HAP-1 (cell line): ENCODE measurements around the gene DDX5.

ENCODE experiments used
- DNase-seq, 2 experiments: peaks; one replicate each; pipeline ENCODE4 v3.0.0-alpha.2; 2016 to 2020; ENCODE audit warnings: low spot score in 2 of 2
- H3K27me3 ChIP-seq: fragments of 250-450 bp; sonication (Bioruptor Pico); 2 replicates; pipeline ENCODE4 v1.5.1; 2020; ENCODE audit warnings: low read depth, mild to moderate bottlenecking, moderate library complexity
- H3K36me3 ChIP-seq: fragments of 250-450 bp; sonication (Bioruptor Pico); replicated peaks from 2 replicates; pipeline ENCODE4 v1.5.1; 2020; ENCODE audit warnings: mild to moderate bottlenecking
- H3K4me1 ChIP-seq: fragments of 250-450 bp; sonication (Bioruptor Pico); 2 replicates; pipeline ENCODE4 v1.5.1; 2020; ENCODE audit warnings: mild to moderate bottlenecking
- H3K4me3 ChIP-seq: fragments of 250-450 bp; sonication (Bioruptor Pico); 2 replicates; pipeline ENCODE4 v1.5.1; 2020; ENCODE audit warnings: mild to moderate bottlenecking, moderate library complexity
- H3K9me3 ChIP-seq: fragments of 250-450 bp; sonication (Bioruptor Pico); 2 replicates; pipeline ENCODE4 v1.5.1; 2020; ENCODE audit warnings: mild to moderate bottlenecking, moderate library complexity
- in situ Hi-C: fragments of 300-500 bp; cut with MboI; formaldehyde crosslinking; loops from 3 replicates; pipeline ENCODE4 v1.14.3; 2020; ENCODE audit warnings: low sequenced_read_pairs, inconsistent platforms, mixed read lengths

The DDX5 gene

DNA sequence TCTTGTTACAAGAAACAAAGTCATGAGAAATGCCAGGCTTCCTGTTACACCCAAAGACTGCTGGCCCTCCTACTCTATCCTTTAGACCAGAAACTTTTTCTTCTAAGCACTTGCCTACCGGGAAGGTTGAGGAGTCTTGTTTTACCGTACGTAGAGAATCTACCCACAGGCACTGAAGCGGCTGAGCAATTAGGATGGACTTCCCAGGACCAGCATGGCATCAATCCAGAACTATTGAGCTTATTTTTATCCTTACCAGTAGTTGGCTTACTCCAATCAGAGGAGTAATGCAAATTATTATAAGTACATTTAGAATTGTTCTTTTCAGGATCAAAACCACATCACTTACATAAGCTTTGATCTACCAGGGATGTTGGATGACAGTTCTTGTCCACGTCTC lies 26.3 kb upstream of the DDX5 start:
- Histone ChIP-seq H3K36me3 (peaks cover 93% of the 10 kb centered on the region), H3K4me1 (no peaks in the 10 kb centered on the region), H3K27me3 (no peaks in the 10 kb centered on the region), H3K9me3 (no peaks in the 10 kb centered on the region), H3K4me3 (no peak overlapping the region)
- no peak for DNase-seq
- in situ Hi-C loops, result no loop called here

DNA sequence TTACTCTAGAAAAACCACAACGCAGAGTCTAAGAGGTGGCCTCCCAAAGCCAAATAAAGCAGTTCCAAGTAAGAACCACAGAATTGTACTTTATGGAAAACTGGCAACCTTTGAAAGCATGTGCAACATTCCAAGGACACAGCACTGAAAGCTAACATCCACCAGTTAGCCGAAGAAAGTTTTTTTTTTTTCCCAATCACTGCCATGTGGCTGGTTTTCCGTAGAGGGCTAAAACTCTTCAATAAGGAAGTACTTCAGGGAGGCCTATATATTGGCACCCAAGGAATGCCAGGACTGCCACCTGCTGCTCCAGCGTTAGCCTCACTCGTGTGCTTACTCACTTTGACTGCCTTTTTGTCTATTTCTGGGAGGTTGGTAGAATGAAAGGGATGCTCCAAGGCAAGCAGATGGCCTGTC lies 25.9 kb upstream of the DDX5 start:
- no peaks in the 10 kb centered on the region for H3K4me1 ChIP-seq
- H3K9me3 ChIP-seq, result no peaks in the 10 kb centered on the region
- H3K4me3 ChIP-seq, result no peak overlapping the region
- H3K36me3 ChIP-seq, result peaks cover 93% of the 10 kb centered on the region
- no peak for DNase-seq
- no peaks in the 10 kb centered on the region for H3K27me3 ChIP-seq
- in situ Hi-C loops, result no loop called here

DNA sequence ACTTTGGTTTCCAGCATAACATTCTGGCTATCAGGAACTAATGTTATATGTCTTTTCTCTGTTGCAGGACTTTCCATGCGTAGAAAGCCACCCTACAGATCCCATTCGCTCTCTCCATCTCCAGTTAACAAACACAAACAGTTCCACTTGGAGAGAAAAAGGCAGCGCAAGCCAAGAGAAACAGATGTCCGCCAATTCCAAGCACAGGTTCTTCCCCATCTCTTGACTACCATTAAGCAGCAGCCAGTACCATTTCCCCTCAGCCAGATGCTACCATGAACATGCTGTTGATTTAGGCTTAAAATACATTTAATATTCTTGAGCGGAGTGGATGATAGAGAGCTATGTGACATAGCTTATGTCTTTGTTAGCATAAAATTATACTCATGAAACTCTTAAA lies 23.1 kb upstream of the DDX5 start:
- Histone ChIP-seq H3K36me3 (peaks cover 93% of the 10 kb centered on the region), H3K9me3 (no peaks in the 10 kb centered on the region), H3K27me3 (no peaks in the 10 kb centered on the region), H3K4me3 (no peak overlapping the region), H3K4me1 (no peaks in the 10 kb centered on the region)
- in situ Hi-C loops, result no loop called here
- no peak for DNase-seq

DNA sequence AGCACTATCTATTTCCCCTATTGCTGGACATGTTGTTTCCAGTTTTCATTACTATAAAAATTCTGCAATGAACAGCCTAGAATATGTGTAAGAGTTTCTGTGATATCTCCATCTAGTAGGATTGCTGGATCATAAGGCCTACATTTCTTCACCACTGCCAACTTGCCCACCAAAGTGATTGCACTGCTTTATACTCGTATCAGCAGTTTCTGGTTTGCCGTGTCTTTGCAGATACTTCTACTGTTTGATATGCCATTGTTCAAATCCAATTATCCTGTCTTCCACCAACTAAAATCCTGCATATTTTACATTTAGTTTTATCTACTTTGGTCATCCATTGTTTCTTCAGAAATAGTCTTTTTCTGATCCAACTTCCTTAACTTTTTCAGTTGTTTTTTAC lies 21.8 kb upstream of the DDX5 start:
- peaks cover 90% of the 10 kb centered on the region for H3K36me3 ChIP-seq
- H3K9me3 ChIP-seq, result no peaks in the 10 kb centered on the region
- H3K4me3 ChIP-seq, result no peak overlapping the region
- H3K4me1 ChIP-seq, result no peaks in the 10 kb centered on the region
- in situ Hi-C loops, result no loop called here
- H3K27me3 ChIP-seq, result no peaks in the 10 kb centered on the region
- DNase-seq, result no peak

DNA sequence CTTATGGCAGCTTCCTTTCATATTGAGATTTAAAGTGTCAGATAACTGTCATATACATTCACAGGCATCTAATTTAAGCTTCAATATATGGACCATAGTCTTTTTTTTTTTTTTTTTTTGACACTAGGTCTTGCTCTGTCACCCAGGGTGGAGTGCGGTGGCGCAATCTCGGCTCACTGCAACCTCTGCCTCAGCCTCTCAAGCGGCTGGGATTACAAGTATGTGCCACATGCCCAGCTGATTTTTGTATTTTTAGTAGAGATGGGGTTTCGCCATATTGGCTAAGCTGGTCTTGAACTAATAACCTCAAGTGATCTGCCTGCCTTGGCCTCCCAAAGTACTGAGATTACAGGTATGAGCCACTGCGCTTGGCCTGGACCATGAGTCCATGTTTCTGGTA lies 14.3 kb upstream of the DDX5 start:
- Histone ChIP-seq H3K9me3 (no peaks in the 10 kb centered on the region), H3K4me3 (no peak overlapping the region), H3K36me3 (peaks cover 82% of the 10 kb centered on the region), H3K4me1 (no peaks in the 10 kb centered on the region), H3K27me3 (no peaks in the 10 kb centered on the region)
- DNase-seq, result no peak
- in situ Hi-C loops, result loop anchor here (25.0 kb wide), 1 partner anchor 708 kb away; no protein-coding TSS in a partner anchor

DNA sequence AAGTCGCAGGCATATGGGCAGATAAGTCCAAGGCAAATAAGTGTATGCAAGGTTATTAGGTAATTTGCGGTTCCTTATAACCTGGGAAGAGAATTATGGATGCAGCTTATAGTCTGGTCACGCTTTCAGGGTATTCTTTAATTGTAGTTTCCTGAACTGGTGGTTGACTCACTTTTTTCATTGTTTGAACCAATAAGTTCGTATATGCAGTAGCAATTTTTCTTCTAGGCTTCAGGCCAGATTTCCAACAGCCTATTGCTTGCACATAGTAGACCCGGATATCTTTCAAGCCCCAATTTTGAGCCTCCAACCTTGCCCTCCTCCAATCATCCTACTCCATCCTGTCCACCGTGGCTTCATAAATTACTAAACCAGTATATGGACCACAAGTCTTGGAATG lies 13.5 kb upstream of the DDX5 start:
- no peaks in the 10 kb centered on the region for H3K4me1 ChIP-seq
- DNase-seq, result no peak
- peaks cover 82% of the 10 kb centered on the region for H3K36me3 ChIP-seq
- no peak overlapping the region for H3K4me3 ChIP-seq
- H3K27me3 ChIP-seq, result no peaks in the 10 kb centered on the region
- in situ Hi-C loops, result loop anchor here (25.0 kb wide), 1 partner anchor 707 kb away; no protein-coding TSS in a partner anchor
- H3K9me3 ChIP-seq, result no peaks in the 10 kb centered on the region

DNA sequence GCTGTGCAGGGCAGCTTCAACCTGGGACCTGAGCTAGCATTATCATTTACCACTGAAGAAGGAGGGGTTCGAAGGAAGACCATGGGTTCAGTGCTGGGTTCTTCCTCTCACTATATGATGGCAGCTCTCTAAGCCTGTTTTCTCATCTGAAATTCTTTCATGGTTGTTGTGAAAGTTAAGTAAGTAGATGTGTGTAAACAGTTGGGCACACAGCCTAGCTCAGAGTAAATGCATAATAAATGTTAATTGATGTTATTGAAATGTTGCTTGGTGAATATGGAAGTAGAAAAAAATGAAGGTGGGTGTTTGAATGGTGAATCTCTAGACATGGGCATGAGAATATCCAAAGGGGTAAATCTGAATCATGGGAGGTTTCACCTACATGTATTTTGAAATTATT lies 9.7 kb upstream of the DDX5 start:
- H3K4me1 ChIP-seq, result peaks cover 5% of the 10 kb centered on the region
- H3K36me3 ChIP-seq, result peaks cover 90% of the 10 kb centered on the region

DNA sequence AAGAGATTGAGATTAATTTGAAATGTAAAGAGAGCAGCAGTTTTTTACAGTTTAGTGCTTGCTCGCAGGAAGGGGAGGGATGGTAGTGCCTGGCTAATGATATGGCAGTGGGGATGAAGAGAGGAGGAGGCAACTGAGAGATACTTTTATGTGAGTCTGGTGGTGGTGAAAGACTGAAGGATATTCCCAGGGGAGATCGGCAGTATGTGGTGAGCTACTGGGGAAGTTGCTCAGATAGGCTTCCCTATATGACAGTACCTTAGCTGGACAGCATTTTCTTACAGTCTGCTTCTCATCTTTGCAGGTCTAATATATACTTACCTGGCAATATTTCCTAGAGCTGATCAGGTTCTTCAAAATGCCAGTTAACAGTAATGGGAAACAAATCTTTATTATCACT lies 9.3 kb upstream of the DDX5 start:
- H3K36me3 ChIP-seq, result peaks cover 90% of the 10 kb centered on the region
- H3K4me1 ChIP-seq, result peaks cover 5% of the 10 kb centered on the region
- in situ Hi-C loops, result loop anchor here (25.0 kb wide), 1 partner anchor 703 kb away; no protein-coding TSS in a partner anchor

More for the DNA sequence above, 9.7 kb upstream of the DDX5 start:
- no peak for DNase-seq
- Histone ChIP-seq H3K27me3 (no peaks in the 10 kb centered on the region), H3K4me3 (no peak overlapping the region), H3K9me3 (no peaks in the 10 kb centered on the region)
- in situ Hi-C loops, result loop anchor here (25.0 kb wide), 1 partner anchor 704 kb away; no protein-coding TSS in a partner anchor

DNA sequence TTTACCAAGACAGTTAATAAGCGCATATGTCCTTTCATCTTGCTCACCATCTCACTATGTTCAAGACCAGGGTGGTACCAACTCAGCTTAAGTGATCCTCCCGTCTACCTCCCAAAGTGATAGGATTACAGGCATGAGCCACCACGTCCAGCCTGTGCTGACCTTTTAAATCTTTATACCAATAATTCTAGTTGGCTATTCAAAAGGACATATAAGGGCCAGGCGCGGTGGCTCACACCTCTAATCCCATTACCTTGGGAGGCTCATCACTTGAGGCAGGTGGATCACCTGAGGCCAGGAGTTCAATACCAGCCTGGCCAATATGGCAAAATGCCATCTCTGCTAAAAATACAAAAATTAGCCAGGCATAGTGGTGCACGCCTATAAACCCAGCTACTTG lies 3.1 kb upstream of the DDX5 start:
- no peak for DNase-seq
- H3K9me3 ChIP-seq, result no peaks in the 10 kb centered on the region
- peaks cover 8% of the 10 kb centered on the region for H3K4me1 ChIP-seq
- in situ Hi-C loops, result loop anchor here (25.0 kb wide), 1 partner anchor 697 kb away; no protein-coding TSS in a partner anchor
- no peaks in the 10 kb centered on the region for H3K27me3 ChIP-seq
- H3K36me3 ChIP-seq, result peaks cover 67% of the 10 kb centered on the region
- H3K4me3 ChIP-seq, result no peak overlapping the region

More for the DNA sequence above, 9.3 kb upstream of the DDX5 start:
- DNase-seq, result no peak
- Histone ChIP-seq H3K4me3 (no peak overlapping the region), H3K27me3 (no peaks in the 10 kb centered on the region), H3K9me3 (no peaks in the 10 kb centered on the region)

DNA sequence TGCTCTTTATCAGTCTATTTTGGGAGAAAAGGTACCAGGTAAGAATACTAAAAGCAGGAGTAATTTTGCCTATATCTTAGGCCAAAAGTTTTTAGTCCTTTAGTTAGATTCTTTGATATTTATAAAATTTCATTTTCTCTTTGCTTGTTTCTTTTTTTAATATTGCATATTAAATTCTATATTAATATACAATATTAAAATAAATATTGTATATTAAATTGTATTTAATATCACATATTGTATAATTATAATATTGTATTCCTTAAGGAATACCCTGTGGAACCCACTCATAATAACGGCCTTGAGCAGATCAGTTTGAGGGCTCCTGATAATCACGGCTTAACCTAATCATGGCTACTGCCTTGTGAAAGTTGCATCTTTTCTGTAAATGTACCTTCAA lies 2.6 kb upstream of the DDX5 start:
- peaks cover 11% of the 10 kb centered on the region for H3K4me1 ChIP-seq
- DNase-seq, result no peak
- peaks cover 67% of the 10 kb centered on the region for H3K36me3 ChIP-seq
- H3K9me3 ChIP-seq, result no peaks in the 10 kb centered on the region
- in situ Hi-C loops, result loop anchor here (25.0 kb wide), 1 partner anchor 696 kb away; no protein-coding TSS in a partner anchor
- H3K4me3 ChIP-seq, result no peak overlapping the region
- H3K27me3 ChIP-seq, result no peaks in the 10 kb centered on the region

DNA sequence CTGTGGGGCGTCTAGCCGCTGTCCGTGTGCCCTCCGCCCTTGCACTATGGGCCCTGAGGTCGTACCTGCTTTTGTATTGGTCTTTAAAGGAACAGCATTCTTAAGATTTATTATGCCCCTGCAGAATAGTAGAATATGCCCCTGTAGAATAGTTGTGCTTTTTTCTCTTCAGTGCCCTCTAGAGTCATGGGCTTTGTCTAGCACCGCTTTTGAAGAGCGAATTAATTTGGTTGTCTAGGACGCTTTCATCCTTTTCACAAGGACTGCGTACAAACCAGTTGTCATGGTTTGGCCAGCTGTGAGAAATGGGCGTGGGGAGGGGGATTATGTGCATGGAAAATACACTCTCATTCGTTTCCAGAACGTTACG lies 1.3 kb upstream of the DDX5 start:
- peaks cover 11% of the 10 kb centered on the region for H3K4me1 ChIP-seq
- H3K36me3 ChIP-seq, result peaks cover 67% of the 10 kb centered on the region
- peak; percentile 81 to 92 for DNase-seq
- H3K4me3 ChIP-seq, result peak overlapping the region; percentile 94
- H3K27me3 ChIP-seq, result no peaks in the 10 kb centered on the region
- in situ Hi-C loops, result loop anchor here (25.0 kb wide), 1 partner anchor 695 kb away; no protein-coding TSS in a partner anchor
- no peaks in the 10 kb centered on the region for H3K9me3 ChIP-seq

DNA sequence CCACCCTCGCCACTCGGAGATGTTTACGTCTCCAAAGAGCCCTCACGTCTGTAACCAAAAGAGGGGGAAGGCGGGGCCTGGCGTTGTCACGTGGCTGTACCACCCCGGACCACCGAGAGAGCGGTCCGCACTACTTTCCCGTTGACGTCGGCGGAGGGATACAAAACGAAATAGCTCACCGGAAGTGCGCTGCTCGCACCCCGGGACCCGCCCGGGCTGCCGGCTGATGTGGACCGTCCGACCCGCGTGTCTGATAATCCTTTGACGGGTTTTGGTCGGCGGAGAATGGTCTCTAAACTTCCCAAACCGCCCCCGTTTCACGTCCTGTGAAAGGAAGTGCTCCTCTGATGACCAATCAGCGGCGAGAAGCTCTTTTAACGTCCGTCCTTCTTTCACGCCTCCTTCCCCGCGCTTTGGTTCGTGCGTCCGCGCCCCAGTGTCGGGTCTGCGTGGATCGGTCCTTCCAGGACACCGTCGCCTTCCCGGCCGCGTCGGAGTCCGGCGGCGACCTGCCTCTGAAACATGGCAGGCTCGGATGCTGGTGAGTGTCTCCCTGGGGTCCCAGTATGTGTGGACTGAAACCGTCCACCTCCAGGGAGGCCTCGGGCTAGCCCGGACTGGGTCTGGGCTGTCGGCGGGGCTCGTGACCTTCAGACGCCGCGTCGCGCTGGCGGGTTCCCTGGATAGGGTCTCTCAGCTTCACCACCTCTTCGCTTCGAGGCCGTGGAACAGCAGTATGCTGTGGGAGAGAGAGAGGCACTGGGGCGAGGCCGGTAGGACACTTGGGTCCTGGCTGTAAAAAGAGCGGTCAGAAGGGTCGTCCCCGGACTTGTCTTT lies 705 bp upstream of the DDX5 start, which contains the start of gene CEP95:
Gene CEP95, plus strand, starts transcription at position 402 of the 837 bp plus-strand sequence. Its CDS starts 121 bp downstream, at position 523.
- H3K36me3 ChIP-seq, result peaks cover 69% of the 10 kb centered on the region
- peak within 1 kb of the TSS; percentile 94 for H3K4me3 ChIP-seq
- in situ Hi-C loops, result loop anchor here (25.0 kb wide), 1 partner anchor 694 kb away; no protein-coding TSS in a partner anchor
- peaks cover 8% of the 10 kb centered on the region for H3K4me1 ChIP-seq
- H3K27me3 ChIP-seq, result no peaks in the 10 kb centered on the region
- DNase-seq, result peak; percentile 94 to 98
- no peaks in the 10 kb centered on the region for H3K9me3 ChIP-seq

DNA sequence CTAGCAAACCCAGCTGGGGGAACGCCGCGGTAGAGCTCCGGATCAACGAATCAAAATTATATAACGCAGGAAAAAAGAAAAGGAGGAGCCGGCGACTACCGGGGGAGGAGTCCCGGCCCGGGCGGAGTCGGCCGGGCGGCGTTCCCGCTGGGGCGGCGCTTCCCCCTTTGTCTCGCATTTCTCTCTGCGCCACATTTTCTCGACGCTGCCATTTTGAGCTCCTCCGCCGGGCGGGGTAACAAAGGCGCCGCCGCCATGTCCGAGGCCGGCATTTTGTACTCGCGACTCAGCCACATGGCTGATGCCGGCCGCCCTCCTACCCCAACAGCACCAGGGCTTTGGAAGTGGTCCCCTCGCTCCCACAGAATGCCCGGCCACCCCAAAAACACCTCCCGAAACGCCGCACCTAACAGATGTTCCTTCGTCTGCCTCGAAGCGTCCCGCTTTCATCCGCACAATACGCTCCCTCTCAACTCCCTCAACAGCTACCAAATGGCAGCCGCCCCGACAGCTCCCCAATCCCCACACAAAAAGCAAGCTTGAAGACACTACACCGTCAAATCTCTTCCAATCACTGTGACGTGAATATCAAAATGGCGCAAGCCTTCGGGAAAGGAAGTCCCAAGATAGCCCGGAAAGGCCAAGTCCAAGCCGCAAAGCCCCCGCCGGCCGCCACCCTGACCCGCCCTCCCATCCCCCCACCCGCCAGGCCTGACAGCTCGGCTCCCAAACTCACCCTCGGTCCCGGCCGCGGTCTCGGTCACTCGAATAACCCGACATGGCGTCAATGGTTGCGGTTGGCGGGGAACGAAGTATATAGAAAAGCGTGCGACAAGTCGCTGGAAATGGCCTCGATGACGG lies 519 bp downstream of the DDX5 start:
- Histone ChIP-seq H3K36me3 (peaks cover 72% of the 10 kb centered on the region), H3K27me3 (no peaks in the 10 kb centered on the region), H3K4me1 (peaks cover 6% of the 10 kb centered on the region), H3K9me3 (no peaks in the 10 kb centered on the region), H3K4me3 (peak overlapping the region; percentile 94)
- in situ Hi-C loops, result loop anchor here (25.0 kb wide), 1 partner anchor 693 kb away; no protein-coding TSS in a partner anchor
- DNase-seq, result peak; percentile 82 to 90
